ENCODE results near the gene TTLL13.
"Not testable (repeated sequence)": the region's sequence is repeated elsewhere in the genome, so short reads cannot be mapped to it uniquely, and the experiment has no call there.

The TTLL13 gene

DNA sequence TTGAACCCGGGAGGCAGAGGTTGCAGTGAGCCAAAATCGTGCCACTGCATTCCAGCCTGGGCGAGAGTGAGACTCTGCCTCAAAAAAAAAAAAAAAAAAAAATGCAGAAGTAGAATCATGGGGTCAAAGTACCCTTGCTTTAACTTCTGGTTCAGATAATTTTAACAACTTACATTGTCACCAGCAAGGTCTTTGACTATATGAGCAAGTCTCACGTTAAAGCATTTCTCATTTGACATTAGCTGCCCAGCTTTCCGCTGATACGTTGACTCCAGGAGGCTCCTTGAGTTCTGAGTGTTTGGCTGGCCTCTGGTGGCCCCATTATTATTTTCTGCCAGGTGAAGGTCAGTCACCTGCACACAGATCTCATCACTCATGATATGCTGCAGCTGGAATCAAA is 32.3 kb downstream of the TTLL13 start:
- not testable (repeated sequence) for DNase-seq (ENCODE audit: low read depth)

DNA sequence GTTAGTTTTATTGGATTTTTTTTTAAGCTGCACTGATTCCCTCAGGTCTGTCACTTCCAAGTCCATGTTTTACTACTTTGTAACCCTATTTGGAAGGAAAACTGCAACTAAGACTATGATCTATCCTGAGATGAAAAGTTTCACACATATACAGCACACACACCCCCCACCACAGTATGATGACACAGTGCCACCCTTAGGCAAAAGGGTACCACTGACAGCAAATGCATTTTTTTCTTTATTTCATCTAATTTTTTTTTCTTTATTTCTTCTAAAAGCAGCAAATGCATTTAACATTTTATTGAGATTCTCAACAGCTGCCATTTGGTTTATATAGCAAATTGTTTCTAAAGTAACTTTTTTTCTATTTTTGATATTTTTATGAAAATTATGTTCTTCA is 37.3 kb downstream of the TTLL13 start:
- DNase-seq (ENCODE audit: low read depth), result no peak

DNA sequence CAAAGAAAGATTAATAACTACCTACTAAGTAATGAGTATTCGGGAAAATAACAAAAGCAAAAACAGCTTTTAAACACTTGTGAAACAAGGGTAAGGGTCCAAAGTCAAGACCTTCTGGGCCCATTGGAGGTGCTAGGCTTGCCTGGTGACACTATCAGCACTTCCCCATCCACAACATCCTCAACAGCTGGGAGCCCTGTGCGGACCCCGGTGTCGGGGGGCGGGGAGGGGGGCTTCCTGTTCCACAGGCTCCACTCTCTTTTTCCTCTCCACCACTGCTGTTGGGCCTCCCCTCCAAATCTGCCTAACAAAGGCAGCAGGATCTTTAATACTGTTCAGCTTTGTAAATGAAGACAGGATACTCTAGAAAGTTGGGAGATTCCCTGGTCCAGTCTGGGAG is 37.7 kb downstream of the TTLL13 start:
- DNase-seq (ENCODE audit: low read depth), result no peak

DNA sequence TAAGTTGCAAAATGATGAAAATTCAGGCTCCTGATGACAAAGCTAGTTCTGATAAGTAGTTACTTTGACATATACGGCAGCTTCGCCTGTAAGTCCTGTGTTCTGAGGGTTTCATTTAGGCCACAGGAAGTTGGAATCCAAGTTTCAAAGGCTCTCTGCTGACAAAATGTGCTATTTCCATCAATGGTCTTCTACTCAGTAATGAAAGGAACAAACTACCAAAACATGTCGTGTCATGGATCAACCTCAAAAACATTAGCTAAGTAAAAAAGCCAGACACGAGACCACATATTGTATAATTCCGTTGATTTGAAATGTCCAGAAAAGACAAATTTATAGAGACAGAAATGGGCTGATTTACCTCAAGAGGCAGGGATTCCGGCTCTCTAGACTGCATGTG is 38.6 kb downstream of the TTLL13 start:
- DNase-seq (ENCODE audit: low read depth), result no peak

DNA sequence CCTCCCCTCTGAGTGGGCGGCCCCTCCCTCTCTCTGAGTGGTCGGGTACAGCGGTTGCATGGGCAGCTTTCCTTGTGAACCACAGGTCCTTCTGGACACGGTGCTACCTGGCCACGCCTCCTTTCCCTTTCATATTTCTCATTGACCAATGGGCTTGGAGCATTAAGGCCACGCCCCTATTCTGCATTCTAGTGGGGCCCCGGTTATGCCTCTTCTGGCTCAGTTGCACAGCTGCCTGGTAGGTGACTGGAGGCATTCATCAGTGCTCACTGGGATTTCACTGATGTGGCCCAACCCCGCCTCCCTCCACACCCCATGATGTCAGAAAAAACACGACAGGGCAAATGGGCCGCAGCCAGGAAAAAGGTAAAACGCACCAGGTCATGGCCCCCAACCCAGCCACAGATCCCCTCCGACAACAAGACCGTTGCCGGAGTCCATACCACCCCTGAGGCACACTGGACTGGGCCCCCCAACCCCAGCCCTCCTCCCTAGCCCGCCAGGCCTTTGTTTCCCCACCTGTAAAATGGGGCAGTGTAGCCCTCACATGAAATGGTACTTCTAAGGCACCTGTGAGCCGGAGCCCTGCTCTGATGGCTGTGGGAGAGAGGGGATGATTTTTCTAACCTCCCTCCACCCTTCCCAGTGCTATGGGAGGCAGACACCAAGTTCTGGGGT is 42.5 kb downstream of the TTLL13 start:
- no peak for DNase-seq (ENCODE audit: low read depth)

DNA sequence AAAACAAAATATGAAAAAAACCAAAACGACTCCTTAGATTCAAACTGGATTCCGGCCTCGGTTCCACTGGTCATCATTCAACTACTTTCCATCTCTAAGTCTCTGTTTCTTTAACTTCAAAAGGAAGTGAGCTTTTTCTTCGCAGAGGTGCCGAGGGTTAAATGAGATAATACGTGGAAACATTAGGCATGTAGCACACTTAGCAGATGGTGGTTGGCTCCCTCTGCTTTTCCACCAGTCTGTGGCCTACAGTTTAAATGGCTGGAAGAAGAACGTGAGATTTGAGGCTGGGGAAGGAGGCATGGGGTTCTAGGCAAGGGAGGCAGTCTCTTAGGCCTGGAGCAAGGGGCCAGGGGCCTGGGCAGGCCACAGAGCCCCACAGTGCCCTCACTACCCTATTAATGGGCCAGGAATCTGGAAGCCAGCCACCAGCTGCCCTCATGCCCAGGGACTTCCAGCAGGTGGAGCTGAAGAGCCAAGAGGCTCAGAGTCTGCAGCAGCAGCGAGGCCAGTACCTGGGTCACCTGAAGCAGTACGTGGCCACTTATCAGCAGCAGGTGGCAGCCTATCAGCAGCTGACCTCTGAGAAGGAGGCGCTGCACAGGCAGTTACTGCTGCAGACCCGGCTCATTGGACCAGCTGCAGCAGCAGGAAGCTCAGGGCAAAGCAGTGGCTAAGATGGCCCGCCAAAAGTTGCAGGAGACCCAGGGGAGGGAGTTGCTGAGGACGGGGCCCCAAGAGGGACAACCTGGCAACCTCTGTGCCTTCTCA is 43.9 kb downstream of the TTLL13 start:
- DNase-seq (ENCODE audit: low read depth), result peak; percentile 49

DNA sequence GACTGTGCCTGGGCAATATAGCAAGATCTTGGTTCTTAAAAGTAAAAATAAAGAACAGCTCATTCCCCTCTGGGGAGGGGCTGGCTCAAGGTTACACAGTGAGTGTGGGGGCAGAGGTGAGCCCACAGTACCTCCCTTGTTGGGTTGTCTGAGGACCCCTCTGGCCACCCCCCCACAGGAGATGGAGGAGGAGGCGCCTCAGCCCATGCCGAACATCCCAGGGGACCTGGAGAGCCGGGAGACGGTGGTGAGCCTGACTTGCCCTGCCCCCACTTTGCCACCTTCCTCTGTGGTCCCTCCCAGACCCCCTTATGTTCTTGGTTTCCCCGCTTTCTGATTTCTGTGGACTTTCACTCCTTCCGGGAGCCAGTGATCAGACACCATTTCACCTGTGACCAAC is 44.8 kb downstream of the TTLL13 start:
- DNase-seq (ENCODE audit: low read depth), result no peak

DNA sequence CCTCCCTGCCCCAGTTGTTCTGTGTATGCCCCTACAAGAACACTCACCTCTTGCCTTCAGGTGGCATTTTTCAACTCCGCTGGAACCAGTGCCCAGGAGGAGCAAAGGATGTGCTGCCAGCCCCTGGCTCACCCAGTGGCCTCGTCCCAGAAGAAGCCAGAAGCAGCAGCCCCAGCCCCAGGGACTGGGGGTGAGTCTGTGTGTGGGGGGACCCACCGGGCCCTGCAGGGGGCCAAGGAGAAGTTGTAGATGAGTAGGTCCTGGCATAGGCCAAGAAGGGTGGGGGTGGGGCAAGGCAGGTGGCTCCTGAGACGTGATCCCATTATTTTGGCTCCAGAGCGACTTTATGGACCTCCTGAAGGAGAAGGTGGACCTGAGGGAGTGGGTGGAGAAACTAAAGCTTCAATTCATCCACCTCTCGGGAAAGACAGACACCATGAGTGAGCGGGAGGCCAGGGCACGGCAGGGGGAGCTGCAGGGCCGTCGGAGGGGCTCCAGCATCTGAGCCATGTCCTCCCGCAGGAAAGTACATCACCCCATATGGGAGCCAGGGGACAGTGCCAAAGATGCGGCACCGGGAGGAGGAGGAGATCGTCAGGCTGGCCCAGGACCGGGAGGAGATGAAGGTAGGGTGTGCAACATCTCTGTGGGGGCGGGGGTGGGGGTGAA is 45.4 kb downstream of the TTLL13 start:
- no peak for DNase-seq (ENCODE audit: low read depth)

DNA sequence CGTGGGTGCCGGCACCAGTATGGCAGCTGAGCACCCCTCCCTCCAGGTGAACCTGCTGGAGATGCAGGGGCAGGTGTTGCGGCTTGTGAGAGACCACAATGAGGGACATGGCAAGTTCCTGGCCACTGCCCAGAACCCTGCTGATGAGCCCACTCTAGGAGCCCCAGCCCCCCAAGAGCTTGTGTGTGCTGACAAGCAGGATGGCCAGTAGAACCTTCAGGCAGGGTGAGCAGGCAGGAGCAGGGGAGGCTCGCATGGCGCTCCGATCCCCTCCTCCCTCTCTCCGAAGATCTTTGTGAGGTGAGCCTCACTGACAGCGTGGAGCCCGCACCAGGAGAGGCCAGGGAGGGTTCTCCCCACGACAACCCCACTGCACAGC is 45.9 kb downstream of the TTLL13 start:
- no peak for DNase-seq (ENCODE audit: low read depth)

DNA sequence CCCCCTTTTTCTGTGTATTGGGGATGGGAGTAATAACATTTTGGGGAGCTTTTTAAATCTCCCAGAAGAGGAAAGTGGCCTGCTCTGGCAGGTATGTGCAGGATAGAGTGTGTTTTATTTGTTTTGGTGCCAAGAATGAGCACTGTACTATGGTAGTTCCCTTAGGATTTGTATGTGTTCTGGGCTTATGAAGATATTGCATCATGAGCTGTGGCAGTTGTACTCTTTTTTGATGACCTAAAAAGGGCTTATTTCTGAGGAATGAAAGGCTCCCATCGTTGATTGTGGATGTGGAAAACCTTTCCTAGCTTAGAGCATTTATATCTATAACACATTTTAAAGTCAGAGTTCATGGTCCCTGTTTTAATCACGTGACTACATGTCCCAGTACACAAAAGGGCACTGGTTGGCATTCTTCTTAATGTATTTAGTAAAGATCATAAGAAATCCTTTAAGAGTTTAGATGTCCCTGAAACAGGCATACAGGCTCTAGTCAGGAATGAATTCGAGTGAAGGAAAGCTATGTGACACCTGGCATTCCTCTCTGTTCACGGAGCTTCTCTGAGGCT is 47.0 kb downstream of the TTLL13 start:
- DNase-seq (ENCODE audit: low read depth), result not testable (repeated sequence)

DNA sequence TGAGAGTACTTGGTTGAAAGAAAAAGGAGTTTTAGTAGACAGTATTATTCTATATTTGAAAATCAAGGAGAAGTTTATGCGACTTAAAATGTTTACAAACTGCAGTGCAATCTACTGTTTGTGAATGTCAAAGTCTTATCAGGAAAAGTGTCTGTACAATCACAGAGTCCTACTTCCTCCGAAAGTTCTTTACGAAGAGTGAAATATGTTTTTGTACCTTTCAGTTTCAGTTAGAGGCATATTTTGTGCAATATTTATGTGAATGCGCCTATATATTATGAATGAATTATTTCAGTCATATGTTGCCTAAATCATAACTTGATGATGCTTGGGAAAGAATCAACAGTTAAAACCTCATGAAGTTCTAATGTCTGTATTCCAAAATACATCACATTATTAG is 47.7 kb downstream of the TTLL13 start:
- no peak for DNase-seq (ENCODE audit: low read depth)

DNA sequence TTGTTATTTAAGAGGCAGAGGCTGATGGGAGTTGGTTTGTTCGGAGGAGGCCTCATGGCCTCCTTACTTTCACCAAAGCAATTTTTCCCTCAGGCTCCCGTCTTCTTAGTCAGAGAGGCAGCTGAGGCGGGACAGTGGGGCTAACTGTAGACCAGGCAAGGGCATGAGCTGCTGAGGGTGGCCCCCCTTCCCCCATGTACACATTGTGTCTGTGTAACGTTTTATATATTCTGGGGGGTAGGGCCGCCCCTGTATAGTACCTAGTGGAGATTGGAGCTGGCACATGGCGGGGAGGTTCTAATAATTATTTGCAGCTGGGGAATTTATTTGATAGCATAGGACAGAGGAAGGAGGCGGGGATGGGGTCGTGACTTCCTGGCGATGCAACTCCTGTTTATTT is 51.2 kb downstream of the TTLL13 start:
- DNase-seq (ENCODE audit: low read depth), result no peak

DNA sequence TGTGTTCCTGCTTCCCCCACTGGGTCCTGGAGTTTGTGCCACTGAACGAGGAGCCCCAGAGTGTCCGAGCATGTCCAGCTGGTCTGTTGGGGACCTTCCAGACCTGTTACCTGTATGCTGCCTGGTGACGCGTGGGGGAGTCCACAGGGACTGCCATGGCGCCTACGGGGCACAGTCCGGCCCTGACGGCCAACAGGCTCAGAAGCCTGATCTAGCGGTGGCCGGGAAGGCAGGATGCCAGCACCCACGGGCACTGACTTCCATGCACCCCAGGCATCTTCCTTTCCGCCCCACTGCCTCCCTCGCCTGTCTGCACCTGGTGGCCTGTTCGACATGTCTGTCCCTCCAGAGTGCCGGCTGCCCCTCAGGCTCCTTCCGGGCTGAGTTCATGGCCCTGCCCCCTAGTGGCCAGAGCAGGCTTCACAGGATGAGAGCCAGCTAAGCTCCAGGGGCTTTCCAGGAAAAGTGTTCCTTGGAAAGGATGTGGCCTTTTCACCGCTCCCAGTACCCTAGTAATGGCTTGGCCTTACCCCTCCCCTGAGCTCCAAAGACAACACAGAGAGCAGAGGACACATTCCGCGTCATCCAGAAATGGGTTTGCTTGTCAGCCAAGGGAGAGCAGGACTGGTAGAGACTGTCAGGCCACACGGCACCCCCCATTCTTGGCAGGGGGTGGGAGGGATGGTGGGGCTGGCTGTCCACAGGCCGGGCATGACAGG is 51.8 kb downstream of the TTLL13 start:
- peak; percentile 27 for DNase-seq (ENCODE audit: low read depth)

DNA sequence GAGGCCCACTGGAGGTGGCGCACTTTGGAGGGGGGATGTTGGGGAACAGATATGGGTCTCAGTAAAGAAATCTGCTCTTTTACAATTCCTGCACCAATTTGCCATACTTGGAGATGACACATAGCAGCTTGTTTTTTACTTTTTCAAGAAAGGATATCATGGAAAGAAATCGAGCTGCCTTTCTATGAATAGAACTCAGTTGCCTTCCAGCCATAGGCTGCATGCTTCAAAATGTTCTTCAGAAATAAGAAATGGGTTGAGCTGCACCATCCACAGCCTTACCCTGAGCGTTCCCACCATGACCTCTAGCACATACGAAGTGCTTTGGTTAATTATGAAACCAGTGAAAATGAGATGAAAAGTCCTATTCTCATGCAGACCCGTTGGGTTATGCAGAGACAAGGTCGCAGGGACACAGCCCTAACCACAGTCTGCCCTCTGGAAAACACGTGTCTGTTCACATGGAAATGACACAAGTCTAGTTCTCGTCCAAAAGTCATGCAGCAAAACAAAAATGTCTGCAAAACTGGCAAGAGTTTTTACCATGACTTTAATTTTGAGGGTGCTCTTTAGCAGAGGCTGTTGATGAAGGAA is 52.4 kb downstream of the TTLL13 start:
- no peak for DNase-seq (ENCODE audit: low read depth)

DNA sequence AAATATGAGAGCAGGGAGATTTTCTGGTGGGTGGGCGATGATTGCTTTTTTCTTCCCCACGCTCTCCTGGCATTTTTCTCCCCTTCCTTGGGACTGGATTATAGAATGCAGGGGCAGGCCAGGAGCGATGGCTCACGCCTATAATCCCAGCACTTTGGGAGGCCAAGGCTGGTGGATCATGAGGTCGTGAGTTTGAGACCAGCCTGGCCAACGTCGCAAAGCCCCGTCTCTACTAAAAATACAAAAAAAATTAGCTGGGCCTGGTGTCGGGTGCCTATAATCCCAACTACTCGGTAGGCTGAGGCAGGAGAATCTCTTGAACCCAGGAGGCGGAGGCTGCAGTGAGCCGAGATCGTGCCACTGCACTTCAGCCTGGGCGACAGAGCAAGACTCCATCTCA is 56.0 kb downstream of the TTLL13 start:
- not testable (repeated sequence) for DNase-seq (ENCODE audit: low read depth)

DNA sequence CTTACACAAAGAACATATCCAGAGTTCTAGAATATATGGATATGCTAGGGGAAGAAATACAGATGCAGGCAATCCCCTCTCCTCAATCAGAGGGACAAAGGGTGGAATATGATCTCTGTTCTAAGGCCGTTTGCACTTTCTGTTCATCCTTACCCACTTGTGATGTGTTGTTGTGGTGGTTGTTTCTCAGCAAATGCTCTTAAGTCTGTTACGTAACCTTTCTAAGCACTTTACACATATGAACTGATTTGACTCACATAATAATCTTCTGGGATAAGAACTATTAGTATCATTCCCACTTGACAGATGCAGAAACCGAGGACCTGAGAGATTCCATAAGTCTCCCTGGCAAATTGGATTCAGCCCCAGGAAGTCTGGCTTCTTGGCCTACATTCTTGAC is 56.6 kb downstream of the TTLL13 start:
- DNase-seq (ENCODE audit: low read depth), result no peak

DNA sequence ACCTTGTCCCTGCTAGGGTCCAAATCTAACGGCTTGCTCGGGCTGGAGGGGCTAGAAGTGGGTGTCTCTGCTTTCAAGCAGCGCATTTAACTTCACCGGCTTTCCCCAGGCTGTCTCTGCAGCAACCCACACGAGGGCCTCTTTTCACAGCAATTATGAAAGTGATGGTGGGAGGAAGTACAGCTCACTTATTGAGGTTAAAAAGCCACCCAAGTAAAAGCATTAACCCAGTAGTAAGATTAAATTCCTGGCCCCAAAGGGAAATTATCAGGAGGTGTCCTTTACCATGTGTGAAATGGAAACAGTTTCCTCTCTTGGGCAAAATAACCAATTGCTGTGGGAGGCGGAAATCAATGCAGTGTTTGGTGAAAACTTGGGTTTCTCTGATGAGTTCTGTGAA is 57.2 kb downstream of the TTLL13 start:
- DNase-seq (ENCODE audit: low read depth), result peak; percentile 22

DNA sequence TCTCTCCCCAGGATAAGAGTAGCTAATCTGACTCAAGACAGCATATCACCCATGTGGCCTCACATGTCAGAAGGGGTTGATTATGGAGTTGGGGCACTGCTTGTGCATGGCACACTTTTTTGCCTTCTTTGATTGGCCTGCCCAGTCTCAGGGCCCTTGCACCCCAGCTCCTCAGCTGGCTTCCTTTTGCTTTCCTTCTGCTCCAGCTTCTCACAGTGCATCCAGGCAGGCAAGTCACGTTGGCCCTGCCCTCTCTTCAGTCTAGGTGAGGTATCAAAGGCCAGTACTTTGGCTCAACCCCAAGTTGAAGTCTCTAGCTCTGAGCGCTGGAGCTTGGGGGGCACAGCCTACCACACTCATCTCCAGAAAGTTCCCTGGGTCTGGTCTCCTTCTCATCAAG is 58.3 kb downstream of the TTLL13 start:
- DNase-seq (ENCODE audit: low read depth), result no peak

DNA sequence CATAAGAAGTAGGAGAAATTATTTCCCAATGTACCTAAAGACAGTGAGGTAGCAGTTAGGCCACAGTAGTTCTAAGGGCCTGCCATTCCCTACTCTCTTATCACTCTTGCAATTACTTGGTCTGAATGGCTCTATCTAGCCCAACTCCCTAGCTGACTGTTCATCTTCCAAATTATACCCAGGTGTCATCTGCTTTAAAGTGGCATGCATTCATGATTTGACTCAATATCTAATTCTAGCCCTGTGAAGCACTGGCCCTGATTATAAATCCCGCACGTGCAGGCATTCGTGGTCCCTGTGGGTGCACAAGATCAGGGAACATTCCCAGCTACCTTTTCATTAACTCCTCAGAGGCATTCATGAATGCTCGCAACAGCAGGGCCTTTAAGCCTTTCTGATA is 59.7 kb downstream of the TTLL13 start:
- DNase-seq (ENCODE audit: low read depth), result no peak
